HG03469 (cell line): Measurements from ENCODE around the gene C9orf43.

Experiments
- ATAC-seq: cut with Tn5 transposase; IDR thresholded peaks from one replicate; pipeline ENCODE4 v1.9.1; 2021; ENCODE audit warnings: mild to moderate bottlenecking, moderate library complexity, moderate number of reproducible peaks; ENCODE audit not compliant: unreplicated experiment

The C9orf43 gene

DNA sequence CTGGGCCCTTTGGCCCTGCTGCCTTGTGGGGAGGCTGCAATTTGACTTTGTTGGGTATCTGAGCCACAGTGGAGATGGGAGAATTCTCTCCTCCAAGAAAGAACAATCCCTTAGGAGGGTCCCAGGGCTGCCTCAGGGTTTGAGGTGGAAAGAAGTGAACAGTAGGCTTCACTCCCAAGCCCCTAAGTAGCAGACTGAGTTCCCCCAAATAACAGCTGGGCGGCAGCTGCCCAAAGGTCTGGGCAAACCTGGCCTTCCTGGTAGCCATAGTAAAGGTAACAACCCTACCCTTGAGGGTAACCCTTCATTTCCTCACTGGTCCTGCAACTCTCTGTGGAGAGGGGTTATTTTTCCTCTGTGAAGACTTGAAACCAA lies 53.7 kb downstream of the C9orf43 start:
- ATAC-seq, result no peak

DNA sequence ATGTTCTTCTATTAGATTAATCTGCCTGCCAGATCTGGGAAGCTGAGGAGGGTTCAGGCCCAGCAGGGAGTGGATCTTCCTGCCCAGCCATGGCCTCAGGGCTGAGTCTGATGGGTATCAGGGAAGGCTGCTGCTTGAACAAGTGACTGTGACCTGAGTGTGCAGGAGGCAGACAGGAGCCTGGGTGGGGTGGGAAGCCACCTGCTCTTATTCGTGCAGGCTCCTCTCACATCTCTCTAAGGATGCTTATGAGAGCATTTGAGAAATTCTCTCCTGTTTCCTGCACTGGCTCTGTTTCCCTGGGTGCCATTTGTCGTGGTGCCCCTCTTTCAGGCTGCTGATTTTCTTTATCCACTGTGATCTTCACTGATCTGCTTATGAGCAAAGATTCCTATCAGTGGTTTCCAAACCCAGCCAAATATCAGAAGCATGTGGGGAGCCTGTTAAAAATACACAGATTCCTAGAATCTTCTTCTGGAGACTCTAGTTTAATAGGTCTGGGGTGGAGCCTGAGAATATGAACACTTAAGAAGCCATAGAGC lies 55.1 kb downstream of the C9orf43 start:
- no peak for ATAC-seq

DNA sequence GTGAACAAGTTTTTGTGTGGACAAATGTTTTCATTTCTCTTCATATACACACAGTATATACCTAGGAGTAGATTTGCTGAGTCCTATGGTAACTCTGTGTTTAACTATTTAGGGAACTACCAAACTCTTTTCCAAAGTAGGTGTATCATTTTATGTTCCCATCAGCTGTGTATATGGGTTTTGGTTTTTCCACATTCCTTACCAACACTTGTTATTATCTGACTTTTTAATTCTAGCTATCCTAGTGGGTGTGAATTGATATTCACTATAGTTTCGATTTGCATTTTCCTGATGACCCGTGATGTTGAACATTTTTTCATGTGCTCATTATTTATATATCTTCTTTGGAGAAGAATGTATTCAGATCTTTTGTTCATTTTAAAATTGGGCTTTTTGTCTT lies 56.6 kb downstream of the C9orf43 start:
- ATAC-seq, result no peak

DNA sequence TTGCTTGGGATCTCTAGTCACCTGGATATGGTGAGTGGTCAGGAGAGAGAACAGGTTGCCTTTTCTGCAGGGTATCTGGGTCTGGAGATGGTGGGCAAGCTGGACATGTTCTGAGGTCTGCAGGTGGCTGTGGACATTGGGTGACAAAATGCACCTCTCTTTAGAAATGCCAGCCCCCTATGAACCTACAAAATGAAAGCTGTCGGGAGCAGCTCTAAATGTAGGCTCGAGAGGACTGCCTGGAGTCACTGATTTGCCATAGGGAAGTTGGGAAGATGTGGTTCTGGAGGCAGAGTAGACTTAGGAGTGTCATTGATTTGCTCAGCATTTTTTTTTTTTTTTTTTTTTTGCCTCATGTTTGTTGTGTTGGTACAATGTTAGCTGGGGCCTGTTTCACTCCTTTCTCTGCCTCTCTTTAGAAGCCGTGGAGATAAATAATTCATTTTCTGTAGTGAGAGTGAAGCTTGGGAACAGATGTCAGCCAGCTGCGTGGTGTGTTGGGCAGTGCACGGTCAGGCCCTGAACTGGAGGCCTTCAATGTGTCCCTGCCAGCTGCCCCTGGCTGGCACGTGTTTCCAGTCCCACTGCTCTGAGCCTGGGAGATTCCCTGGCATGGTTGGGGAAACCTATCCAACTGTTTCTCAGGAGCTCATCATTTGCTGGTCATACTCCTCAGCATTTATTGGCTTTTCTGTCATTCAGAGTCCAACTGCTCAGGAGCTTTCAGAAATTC lies 58.3 kb downstream of the C9orf43 start:
- ATAC-seq, result no peak

DNA sequence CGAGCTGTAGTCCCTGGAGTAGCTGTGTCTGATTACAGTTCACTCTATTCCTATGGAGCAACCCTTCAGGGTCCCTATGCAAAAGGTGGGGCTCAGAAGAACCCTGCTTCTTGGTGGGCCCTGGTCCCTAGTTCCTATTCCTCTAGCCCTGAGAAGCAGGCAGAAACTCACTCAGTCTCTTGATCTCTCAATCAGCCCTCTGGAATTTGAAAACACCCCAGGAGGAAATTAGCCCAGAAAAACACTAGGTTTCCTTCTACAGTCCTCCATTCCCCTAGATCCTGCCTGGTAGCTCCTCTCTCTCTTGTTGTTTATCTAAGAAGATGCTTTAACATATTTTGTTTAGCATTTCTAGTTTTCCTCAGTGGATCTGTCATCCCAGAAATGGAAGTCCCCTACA lies 60.6 kb downstream of the C9orf43 start:
- ATAC-seq, result no peak

DNA sequence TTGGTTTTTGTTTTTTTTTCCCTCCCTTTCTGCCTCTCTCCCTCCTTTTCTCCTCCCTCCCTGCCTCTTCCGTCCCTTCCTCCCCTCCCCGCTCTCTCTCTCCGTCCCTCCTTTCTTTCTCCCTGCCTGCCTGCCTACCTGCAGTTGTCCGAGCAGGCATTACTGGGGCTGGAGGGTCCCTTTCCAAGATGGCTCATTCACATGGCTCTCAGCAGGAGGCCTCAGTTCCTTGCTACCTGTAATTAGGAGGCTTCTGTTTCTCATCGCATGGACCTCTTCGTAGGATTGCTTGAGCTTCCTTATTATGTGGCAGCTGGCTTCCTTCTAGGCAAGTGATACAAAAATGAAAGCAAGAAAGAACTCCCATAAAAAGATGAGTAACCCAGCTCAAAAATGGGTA lies 61.0 kb downstream of the C9orf43 start:
- no peak for ATAC-seq

DNA sequence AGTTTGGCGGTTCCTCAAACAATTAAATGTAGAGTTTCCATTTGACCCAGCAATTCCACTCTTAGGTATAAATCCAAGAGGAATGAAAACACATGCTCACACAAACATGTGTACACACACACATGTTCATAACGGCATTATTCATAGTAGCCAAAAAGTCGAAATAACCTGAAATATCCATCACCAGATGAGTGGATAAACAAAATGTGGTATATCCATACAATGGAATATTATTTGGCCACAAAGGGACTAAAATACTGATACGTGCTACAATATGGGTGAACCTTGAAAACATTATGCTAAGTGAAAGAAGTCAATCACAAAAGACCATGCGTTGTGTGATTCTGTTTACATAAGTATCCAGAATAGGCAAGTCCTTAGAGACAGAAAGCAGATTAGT lies 61.7 kb downstream of the C9orf43 start:
- no peak for ATAC-seq

DNA sequence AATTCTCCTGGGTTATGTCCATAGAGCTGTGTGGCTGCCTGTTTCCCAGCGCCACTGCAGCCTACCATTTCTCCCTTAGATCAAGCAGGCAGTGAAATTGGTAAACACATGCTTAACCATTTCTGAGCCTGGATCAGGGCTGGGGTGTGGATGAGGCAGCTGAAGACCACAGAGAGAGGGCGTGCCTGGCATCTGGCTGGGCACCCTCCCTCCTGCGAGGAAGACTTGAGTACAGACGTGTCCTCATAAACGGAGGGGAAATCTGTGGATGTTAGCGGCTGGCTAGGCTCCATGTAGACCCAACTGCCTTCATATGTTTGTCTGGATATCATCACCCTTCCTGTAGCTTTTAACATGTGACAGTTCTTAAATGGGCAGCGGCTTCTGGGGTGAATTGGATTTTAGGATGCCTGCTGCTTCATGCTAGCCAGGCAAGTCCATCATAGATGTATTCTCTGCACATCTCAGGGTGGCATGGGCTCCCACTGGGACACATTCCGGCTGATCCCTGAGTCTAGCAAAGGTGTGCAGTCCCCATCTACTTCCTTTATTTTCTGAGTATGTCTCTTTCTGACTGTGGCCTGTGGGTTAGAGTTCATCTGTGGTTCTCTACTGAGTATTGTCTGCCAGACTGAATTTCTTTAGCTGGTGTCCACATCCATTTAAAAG lies 63.9 kb downstream of the C9orf43 start:
- no peak for ATAC-seq

DNA sequence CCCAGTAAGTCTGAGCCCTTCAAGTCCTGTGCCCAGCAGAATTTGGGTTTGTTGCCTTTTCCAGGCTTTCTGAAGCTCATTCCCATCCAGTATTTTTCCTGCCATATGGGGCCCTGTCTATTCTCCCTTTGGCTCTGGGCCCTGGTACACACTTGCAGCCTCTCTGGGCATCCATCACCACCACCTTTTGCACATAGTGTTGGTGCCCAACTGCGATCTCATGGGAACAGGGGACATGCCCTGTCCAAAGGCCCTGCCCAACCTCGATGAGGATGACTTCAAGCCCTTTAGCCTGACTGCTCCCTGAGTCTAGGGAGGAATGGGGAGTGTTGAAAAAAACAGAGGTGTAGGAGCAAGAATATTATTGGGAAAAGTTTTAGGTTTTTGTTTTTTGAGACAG lies 64.5 kb downstream of the C9orf43 start:
- no peak for ATAC-seq

DNA sequence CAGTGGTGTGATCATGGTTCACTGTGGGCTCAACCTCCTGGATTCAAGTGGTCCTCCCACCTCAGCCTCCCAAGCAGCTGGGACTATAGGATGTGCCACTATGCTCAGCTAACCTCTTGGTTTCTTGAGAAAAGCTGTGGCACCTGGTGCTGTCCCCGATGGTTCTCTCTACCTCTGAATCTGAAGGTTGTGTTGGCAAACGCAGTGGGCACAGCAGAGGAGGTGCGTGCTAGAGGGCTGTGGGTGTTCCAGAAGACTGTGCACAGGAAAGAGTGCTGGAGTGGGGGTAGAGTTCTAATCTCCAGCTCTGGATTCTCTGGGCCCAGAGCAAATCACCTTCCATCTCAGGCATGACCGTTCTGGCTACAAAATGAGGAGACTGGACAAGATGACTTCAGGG lies 65.4 kb downstream of the C9orf43 start:
- no peak for ATAC-seq

DNA sequence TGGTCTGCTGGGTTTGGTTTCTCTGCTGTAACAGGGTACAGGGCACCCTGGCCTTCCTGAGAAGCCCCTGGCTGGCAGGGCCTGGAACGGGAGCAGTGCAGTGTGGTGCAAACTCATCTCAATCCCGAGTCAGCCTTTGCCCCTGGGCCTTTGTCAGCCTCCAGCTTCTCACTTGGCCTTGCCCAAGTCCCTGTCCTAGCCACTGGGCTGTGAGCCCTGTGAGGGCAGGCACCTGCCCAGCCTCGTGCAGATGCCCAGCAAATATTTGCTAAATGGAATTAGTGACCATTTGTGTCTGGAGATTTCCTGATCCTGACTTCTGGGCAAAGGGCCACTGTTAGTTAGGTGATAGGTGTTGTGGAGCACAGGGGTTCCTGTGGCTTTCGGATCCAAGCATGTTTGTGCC lies 66.0 kb downstream of the C9orf43 start:
- no peak for ATAC-seq

DNA sequence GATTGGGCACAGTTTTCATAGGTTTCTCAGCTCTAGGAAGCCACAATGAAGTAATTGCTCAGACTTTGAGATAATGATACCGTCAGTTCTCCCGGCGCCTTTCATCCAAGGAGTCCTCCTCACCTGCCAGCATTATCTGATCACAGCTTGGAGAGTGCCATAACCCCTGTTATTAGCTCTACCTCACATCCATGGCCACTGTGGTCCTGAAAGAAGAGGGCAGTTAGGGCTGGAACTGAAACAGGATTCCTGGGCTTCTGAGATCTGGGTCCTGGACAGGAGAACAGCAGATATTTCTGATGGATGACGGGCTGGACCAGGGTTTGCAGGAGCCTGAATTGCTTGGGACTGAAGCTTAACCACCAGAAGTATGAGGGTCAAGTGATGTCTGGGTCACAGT lies 66.5 kb downstream of the C9orf43 start:
- no peak for ATAC-seq

DNA sequence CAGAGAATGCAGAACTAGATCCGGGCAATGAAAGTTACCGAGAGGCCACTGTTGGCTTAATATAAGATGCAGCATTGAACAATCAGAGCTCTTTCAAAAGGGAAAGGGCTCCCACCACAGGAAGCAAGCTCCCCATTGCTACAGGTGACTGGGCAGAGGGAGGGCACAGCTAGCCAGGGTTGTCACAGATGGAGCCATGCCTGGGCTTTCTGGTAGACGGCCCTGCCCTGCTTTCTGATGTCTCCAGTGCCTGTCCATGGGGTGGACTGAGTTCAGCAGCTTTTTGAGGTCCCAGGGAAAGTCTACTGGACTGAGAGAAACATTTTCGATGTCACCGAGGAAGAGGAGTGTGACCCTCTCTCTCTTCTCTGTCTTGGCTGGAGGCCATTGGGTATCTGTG lies 67.1 kb downstream of the C9orf43 start:
- no peak for ATAC-seq

DNA sequence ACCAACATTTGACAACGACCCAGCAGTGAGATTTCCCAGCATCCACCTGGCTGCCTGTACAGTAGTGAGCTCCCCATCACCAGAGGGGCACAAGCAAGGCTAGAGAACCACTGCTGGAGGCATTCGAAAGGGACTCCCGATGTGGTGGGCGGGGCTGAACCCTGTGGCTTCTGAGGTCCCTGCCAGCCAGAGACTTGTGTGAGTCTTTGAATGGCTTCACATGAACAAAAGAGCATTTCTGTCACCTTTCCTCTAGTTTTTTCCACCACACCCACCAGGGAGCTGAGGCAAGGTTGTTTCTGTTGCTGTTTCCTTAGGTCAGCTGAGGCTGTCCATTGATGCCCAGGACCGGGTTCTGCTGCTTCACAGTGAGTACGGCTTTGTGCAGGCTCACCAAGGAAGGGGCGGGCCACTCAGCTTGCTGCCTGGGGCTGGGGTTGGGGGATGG lies 68.7 kb downstream of the C9orf43 start:
- ATAC-seq, result no peak
